ENCODE measurements around the gene CHIA.
"Not testable (repeated sequence)": the region's sequence is repeated elsewhere in the genome, so short reads cannot be mapped to it uniquely, and the experiment has no call there.

CHIA gene

DNA sequence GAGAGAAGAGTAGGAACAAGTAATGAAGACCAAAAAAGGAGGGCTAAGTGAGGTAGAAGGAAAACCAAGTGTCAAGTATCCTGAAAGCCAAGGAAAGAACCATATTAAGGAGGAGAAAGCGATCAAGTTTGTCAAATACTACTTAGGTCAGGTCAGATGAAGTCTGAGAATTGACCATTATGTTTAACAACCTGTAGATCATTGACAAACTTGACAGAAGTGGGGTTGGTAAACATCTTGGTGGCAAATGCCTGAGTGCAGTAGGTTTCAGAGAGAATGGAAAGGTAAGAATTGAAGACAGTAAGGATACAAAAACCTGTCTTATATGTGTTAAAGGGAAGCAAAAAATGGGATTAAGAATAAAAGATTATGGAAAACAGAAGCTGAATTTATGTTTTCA, 3.7 kb upstream of the CHIA start:
- no peak for FAIRE-seq

DNA sequence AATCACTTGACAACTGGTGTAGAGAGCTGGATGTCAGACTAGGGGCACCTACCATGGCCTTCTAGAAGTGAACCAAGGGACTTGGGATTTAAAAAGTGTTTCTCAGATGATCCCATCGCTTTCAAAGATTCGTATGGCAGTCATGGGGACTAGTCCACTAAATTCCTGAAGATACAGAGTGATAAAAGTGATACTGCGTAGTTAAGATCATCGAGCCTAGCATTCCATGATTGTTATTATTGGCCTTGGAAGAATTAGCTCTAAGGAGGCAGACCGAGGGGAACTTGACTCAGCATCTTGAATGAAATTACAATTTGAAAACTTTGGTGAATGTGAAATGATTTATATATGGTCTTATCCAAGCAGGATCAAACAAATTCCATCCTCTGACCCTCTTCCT, 1.3 kb upstream of the CHIA start:
- FAIRE-seq, result no peak

DNA sequence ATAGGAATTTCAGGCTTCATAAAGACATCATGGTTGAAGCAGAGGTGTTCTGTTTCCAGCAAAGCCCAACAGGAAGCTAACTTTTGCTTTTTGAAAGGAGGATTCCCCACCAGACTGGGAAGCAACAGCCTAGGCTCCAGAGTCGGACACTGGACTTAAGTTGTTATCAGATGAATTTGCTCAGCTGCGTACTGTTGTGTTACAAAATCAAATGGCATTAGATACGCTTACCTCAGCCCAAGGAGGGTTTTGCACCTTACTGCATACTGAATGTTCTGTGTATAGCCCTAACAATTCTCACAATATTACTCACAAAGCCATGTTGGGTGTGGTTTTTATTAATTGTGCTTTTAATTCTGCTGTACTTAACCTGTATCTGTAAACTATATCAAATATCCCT, 547 bp upstream of the CHIA start:
- FAIRE-seq, result no peak

DNA sequence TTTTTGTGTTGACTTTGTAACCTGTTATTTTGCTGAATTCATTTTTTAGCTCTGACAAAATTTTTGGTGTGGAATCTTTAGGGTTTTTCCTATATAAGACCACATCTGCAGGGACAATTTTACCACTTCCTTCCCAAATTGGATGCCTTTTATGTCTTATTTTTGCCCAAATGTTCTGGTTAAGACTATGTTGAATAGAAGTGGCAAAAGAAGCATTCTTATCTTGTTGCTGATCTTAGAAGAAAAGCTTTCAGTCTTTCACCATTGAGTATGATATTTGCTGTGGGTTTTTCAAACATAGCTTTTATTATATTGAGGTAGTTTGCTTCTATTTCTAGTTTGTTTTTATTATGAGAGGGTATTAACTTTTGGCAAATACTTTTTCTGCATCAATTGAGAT, 3.7 kb downstream of the CHIA start:
- no peak for FAIRE-seq

DNA sequence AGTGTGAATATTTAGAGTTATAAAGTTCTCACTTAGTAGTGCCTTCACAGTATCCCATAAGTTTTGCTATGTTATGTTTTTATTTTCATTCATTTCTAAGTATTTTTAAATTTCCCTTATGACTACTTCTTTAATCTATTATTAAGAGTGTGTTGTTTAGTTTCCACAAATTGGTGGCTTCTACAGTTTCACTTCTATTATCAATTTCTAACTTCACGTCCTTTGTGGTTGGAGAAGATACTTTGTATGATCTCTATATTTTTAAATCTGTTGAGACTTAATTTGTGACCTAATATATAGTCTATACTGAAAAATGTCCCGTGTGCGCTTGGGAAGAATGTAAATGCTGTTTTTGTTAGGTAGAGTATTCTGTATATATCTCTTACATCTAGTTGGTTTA, 11.7 kb downstream of the CHIA start:
- no peak for FAIRE-seq

DNA sequence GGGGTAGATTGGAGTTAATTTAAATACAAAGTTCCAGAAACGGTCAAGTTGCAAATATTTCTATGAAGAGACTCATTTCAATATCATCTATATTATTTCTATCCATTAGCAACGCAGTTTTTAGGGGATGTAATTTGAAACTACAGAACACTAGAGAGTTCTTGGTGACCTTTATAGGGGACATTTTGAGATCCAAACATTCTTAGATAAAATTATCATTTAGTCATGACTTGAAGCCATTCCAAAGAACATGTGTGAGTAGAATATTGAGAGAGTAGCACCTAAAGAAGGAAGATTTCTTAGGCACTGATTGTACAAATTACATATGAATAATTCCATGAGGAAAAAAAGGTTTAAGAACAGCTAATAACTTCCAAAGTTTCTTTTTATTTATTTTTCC, 19.0 kb downstream of the CHIA start:
- FAIRE-seq, result no peak

DNA sequence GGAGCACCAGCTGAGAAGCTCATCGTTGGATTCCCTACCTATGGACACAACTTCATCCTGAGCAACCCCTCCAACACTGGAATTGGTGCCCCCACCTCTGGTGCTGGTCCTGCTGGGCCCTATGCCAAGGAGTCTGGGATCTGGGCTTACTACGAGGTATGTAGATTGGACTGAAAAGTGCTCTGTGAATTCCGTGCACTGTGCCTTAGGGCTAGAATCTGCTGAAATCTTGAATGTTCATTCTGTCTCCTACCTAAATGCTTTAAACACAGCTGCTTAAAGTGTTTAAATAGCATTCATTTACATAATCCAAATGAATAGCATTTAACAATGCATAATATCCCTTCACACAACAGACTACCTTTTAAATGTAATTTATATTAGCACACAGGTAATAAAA, 27.9 kb downstream of the CHIA start:
- FAIRE-seq, result no peak

DNA sequence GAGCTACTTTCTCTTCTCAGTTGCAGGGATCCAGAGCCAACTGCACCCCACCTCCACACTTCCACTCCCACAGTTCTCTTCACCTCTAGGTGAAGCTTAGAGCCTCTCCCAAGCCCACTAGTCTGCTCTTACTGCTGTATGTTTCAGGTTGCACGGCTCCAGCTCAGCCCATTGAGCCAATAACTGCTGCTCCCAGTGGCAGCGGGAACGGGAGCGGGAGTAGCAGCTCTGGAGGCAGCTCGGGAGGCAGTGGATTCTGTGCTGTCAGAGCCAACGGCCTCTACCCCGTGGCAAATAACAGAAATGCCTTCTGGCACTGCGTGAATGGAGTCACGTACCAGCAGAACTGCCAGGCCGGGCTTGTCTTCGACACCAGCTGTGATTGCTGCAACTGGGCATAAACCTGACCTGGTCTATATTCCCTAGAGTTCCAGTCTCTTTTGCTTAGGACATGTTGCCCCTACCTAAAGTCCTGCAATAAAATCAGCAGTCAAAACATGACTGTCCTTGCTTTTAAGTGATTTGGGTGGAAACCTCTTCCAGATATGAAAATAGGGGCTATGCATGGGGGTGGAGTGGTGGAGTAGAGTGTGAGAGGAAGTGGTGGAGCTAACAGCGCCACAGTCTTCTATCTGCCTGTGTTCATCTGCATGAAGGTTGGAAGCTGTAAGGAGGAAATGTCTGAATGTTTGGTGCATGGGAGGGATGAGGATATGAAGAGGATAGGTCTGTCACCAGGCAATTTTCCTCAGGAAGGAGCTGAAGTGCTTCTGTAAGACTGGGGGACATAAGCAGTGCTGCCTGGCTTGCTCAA, 29.6 kb downstream of the CHIA start:
- no peak for FAIRE-seq

DNA sequence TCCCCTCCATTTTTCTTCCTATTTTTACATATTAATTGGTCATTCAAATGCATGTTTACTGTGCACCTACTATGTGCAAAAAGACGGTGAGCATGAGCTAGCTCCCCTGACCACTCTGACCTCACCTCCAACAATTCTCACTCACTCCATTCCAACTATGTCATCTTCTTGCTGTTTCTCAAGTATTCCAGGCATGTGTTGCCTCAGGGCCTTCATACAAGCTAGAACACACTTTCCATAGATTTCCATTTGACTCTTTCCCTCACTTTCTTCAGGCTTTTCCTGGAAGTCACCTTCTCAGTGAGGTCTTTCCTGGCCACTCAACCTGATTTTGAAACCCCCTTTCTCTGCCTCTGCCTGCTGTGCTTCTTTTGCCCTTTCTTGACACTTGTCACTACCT, 32.6 kb downstream of the CHIA start:
- FAIRE-seq, result no peak

DNA sequence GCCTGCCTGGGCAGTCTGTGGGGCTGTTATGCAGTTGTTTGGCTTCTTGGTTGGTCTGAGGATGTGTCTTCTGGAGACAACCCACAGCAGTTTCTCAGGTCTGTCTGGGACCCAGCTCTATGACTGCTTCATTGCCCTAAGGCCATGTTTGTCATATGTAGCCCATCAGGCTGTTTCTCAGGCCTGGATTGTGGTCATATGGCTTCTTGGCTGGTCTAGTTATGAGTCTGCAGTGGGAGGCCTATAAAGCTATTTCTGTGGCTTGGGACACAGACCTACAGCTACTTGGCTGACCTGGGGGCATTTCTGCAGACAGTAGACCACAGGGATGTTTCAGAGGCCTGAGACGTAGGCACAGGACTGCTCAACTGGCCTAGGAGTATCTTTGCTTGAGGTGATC, 41.5 kb downstream of the CHIA start:
- FAIRE-seq, result no peak

DNA sequence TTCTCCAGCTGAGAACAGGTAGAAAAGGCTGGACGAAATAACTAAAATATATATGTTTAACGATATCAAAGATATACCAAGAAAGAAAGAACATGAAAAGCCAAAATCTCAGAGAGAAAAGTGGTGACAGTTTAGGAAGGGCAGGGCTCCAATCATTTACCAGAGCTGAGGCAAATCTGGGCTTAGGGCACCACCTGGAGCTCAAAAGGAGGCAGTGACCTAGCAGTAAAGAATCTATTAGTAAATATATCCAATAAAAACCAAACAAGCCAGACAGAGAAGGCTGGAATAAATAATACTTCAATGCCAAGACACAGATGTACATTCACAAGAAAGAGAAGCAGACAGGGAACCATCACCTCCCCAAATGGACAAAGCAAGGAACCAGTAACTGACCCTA, 43.5 kb downstream of the CHIA start:
- FAIRE-seq, result no peak

DNA sequence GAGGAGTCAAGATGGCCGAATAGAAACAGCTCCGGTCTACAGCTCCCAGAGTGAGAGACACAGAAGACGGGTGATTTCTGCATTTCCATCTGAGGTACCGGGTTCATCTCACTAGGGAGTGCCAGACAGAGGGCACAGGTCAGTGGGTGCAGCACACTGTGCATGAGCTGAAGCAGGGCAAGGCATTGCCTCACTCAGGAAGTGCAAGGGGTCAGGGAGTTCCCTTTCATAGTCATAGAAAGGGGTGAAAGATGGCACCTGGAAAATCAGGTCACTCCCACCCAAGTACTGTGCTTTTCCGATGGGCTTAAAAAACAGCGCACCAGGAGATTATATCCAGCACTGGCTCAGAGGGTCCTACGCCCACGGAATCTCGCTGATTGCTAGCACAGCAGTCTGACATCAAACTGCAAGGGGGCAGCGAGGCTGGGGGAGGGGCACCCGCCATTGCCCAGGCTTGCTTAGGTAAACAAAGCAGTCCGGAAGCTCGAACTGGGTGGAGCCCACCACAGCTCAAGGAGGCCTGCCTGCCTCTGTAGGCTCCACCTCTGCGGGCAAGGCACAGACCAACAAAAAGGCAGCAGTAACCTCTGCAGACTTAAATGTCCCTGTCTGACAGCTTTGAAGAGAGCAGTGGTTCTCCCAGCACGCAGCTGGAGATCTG, 44.7 kb downstream of the CHIA start:
- not testable (repeated sequence) for FAIRE-seq

DNA sequence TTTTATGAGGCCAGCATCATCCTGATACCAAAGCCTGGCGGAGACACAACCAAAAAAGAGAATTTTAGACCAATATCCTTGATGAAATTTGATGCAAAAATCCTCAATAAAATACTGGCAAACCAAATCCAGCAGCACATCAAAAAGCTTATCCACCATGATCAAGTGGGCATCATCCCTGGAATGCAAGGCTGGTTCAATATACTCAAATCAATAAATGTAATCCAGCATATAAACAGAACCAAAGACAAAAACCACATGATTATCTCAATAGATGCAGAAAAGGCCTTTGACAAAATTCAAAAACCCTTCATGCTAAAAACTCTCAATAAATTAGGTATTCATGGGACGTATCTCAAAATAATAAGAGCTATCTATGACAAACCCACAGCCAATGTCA, 48.2 kb downstream of the CHIA start:
- FAIRE-seq, result not testable (repeated sequence)

DNA sequence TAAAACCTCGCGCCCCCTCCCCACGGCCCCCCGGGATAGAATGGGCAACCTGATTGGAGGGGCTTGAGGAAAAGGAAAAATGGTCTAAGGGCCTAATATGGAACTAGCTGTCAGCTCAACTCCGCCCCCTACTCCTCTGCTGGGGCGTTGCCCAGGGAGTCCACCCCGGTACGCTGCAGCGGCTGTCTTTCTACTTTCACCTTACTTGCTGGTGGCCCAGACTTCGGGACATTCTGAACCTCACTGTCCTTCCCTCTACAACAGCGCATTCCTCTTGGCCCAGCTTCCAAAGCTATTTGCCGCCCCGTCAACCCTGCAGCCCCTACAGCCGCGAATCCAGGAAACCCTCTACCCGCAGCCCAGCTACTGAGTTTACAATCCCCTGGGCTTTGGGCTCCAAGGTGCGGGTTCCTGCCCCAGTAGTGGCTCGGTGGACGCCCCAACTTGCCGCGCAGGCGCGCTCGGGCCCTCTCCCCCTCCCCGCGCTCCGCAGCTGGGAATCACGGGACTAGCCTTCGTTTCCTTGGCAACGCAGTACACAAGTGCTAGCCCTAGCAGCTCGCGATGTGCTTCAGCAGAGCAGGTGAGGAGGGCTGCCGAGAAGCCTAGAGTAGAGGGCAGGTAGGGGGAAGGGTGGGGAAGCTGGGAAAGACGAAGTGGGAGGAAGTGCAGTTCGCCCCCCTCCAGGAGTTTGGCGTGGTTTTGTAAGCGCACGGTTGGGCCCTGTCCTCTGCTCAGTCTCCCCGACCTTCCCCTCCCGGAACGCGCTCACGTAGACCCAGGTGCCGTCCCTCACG, 55.6 kb downstream of the CHIA start:
- no peak for FAIRE-seq

DNA sequence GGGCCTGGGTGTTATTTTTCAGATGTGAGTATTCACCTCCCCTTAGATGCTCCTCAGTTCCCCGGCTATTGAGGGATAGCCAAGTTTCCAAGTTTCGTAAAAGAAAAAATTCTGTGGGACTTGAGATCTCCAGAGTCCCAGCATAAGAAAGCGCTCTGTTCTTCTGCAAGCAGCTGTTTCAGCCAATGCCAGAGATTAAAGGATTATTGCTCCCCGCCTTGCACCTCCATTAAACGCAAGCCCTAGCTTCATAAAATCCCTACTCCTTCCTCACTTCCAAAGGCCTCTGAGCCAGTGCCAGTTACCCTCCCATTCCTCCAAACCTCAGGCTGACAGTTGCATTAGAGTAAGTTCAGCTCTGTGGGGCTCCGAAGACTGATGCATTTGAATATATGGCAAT, 56.4 kb downstream of the CHIA start:
- FAIRE-seq, result no peak

DNA sequence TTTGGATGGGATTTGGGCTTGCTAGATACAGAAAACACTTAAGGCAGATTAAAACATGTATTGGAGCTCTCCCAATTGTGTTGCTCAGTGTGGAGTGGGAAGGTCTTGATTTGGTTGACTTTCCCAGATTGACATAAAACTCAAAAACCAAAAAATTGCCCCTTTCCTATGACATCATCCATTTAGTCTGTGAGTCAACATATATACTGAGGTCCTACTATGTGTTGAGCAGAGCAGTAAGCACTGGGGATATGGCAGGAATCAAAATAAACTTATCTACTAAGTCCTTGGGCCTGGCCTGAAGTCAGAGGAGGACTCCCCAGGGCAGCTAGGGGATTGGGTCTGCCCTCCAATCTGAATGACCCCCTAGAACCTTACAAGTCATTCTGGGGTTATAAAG, 61.0 kb downstream of the CHIA start:
- FAIRE-seq, result no peak

DNA sequence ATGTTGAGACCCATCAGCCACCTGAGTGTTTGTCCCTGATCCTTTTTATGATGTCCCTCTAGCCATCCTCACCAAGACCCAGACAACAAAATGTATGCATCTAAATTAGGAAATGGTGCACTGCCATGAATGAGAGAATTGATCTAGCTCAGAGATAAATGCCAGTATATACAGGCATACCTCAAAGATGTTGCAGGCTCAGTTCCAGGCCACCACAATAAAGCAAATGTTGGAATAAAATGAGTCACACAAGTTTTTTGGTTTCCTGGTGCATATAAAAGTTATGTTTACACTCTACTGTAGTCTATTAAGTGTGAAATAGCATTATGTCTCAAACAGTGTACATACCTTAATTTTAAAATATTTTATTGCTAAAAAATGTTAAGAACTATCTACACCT, 63.9 kb downstream of the CHIA start:
- no peak for FAIRE-seq

DNA sequence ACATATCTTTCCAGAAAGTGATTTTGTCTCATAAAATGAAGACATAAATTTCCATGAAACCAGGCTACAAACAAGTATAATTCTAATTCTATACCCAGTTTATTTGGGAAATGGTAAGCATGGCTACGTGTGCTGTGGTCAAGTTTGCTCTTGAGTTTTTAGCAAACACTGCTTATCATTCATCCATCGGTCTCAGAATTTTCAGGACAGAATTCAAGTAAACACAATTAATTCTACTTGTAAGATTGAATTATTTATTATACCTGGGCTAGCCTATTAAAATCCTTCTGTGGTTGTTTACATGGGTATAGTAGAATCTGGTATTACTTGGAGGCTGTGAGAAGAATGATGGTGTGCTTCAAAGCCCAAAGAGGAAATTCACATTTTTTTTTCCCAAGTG, 68.3 kb downstream of the CHIA start:
- FAIRE-seq, result no peak

DNA sequence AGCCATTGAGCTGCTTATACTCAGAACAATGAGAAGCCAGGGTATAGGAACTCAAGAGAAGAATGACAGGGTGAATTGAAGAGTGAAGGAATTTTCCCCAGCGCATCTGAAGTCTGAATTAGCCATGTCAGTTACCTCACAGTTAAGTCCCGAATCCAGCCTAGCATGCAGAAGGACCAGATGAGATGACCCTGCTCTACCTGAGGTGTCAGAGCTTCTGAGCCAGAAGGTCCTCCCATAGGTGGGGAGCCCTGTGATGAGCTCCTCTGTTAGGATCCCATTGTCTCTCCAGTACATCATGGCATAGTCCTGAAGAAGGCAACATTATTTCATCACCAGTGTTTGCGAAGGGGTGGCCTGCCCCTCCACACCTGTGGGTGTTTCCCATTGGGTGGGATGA, 68.7 kb downstream of the CHIA start:
- no peak for FAIRE-seq

DNA sequence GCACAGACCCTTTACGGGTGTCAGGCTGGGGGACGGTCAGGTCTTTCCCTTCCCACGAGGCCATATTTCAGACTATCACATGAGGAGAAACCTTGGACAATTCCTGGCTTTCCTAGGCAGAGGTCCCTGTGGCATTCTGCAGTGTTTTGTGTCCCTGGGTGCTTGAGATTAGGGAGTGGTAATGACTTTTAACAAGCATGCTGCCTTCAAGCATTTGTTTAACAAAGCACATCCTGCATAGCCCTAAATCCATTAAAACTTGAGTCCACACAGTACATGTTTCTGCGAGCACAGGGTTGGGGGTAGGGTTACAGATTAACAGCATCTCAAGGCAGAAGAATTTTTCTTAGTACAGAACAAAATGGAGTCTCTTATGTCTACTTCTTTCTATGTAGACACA, 69.6 kb downstream of the CHIA start:
- FAIRE-seq, result not testable (repeated sequence)

DNA sequence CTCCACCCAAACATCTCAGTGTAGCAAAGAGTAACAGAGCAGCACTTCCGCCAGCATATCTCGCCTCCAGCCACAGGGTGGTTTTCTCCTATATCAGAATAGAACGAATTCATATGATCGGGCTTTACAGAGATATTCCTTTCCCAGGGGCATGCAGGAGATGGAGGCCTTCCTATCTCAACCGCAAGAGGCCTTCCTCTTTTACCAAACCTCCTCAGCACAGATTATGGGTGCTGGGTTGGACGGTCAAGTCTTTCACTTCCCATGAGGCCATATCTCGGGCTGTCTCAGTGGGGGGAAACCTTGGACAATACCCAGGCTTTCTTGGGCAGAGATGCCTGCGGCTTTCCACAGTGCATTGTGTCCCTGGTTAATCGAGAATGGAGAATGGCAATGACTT, 71.1 kb downstream of the CHIA start:
- FAIRE-seq, result no peak

DNA sequence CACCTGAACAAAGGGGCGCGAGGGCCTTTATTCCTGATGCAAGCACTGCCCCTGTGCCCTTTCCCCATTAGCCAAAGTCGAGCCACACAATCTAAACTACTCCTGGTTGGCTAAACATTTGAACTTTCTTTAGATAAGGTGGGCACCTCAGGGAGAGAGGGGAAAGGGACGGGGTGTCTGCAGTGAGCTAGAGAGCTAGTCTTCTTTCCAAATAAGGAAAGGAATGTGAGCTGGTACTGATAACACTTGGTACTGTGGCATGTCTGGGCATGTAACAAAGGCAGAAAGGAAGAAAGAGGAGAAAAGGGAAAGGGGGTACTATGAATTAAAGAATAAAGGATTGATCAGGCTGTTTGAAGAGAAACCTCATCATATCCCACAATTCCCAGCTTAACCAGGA, 74.0 kb downstream of the CHIA start:
- no peak for FAIRE-seq

DNA sequence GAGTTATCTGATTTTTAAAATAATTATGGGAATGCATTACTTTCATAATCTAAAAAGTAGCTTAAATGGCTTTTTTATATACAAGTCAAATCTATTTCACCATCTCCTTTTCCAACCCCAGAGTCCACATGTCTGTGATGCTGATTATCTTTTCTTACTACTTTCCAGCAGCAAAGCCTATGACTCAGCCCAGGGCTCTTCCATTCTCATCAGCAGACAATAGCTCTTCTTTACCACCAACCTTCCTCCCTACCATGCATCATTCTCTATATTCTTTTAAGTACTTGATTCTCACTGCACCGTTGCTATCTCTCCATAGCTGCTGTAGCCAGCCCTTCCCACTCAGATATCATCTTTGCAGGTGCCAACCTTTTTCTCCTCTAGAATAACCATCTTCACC, 75.6 kb downstream of the CHIA start:
- FAIRE-seq, result no peak

DNA sequence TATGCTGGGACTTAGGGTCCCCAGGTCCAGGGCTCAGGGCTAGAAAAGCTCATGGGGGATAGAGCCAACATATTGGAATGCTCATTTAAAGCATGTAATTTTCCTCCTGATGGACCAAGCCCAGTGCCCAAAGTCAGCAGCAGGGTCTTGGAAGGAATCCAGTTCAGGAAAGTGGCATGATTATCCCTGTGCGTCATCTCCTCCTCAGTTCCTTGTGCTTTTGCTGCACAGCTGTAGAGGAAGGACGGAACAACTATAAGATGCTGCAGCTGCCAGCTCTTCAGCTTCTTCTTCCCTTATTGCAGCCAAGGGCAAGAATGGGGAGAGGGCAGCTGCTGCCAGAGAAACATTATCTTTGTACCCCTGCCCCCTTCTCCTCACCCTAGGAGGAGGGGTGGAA, 78.5 kb downstream of the CHIA start:
- FAIRE-seq, result no peak
